ENCODE results near the gene KNSTRN.
A peak's percentile ranks its signal among the peaks of the same experiment; 100 is the strongest.

KNSTRN gene

GRCh38 chr15:40344631-40345120, 37.8 kb upstream of the KNSTRN start:
- H3K4me2 ChIP-seq (ENCODE audit: low read depth, low read length, poor library complexity, severe bottlenecking): no peak overlapping the region
- no peaks in the 10 kb centered on the region for H4K20me1 ChIP-seq (ENCODE audit: low read depth, low read length)
- H3K27ac ChIP-seq (ENCODE audit: low read depth, low read length): no peak overlapping the region
- no peak overlapping the region for H3K4me3 ChIP-seq (ENCODE audit: insufficient read depth, low read length, poor library complexity, severe bottlenecking)
- H3K79me2 ChIP-seq (ENCODE audit: insufficient read depth, low read length): no peaks in the 10 kb centered on the region
- TF ChIP-seq CTCF (IDR thresholded peaks at IDR 0.05; ENCODE audit: insufficient read depth, low read length, poor library complexity, severe bottlenecking): peak; percentile 56
- no peak for TF ChIP-seq EZH2phosphoT487 (conservative IDR thresholded peaks at IDR 0.05; ENCODE audit: low read length)
- no peaks in the 10 kb centered on the region for H3K27me3 ChIP-seq (ENCODE audit: low read length)
- no peaks in the 10 kb centered on the region for H3F3A ChIP-seq (ENCODE audit: insufficient read depth)
- no peaks in the 10 kb centered on the region for H3K9me2 ChIP-seq (replicated peaks; ENCODE audit: insufficient read depth, low read length)
- no peaks in the 10 kb centered on the region for H3K36me3 ChIP-seq (ENCODE audit: low read length)
- no peak overlapping the region for H2AFZ ChIP-seq (ENCODE audit: low read depth, low read length, severe bottlenecking)
- no peak overlapping the region for H3K9ac ChIP-seq (ENCODE audit: low read length)
- no peaks in the 10 kb centered on the region for H3K9me3 ChIP-seq (ENCODE audit: insufficient read depth, low read length)

- H3K9ac ChIP-seq (ENCODE audit: low read length): no peak overlapping the region
- H3K4me3 ChIP-seq (ENCODE audit: insufficient read depth, low read length, poor library complexity, severe bottlenecking): no peak overlapping the region
Observed at GRCh38 chr15:40345225-40345866, 37.2 kb upstream of the KNSTRN start.

GRCh38 chr15:40345867-40346578, 36.5 kb upstream of the KNSTRN start:
- no peak overlapping the region for H3K9ac ChIP-seq (ENCODE audit: low read length)
- no peak overlapping the region for H2AFZ ChIP-seq (ENCODE audit: low read depth, low read length, severe bottlenecking)
- no peaks in the 10 kb centered on the region for H4K20me1 ChIP-seq (ENCODE audit: low read depth, low read length)
- no peaks in the 10 kb centered on the region for H3K9me3 ChIP-seq (ENCODE audit: insufficient read depth, low read length)
- H3K9me2 ChIP-seq (replicated peaks; ENCODE audit: insufficient read depth, low read length): no peaks in the 10 kb centered on the region
- H3K36me3 ChIP-seq (ENCODE audit: low read length): no peaks in the 10 kb centered on the region
- H3K4me2 ChIP-seq (ENCODE audit: low read depth, low read length, poor library complexity, severe bottlenecking): no peak overlapping the region
- no peaks in the 10 kb centered on the region for H3K27me3 ChIP-seq (ENCODE audit: low read length)
- TF ChIP-seq CTCF (IDR thresholded peaks at IDR 0.05; ENCODE audit: insufficient read depth, low read length, poor library complexity, severe bottlenecking) (no peak), EZH2phosphoT487 (conservative IDR thresholded peaks at IDR 0.05; ENCODE audit: low read length) (no peak)
- H3K27ac ChIP-seq (ENCODE audit: low read depth, low read length): no peak overlapping the region
- H3F3A ChIP-seq (ENCODE audit: insufficient read depth): no peaks in the 10 kb centered on the region
- no peaks in the 10 kb centered on the region for H3K79me2 ChIP-seq (ENCODE audit: insufficient read depth, low read length)
- H3K4me3 ChIP-seq (ENCODE audit: insufficient read depth, low read length, poor library complexity, severe bottlenecking): no peak overlapping the region

More at GRCh38 chr15:40345225-40345866, 37.2 kb upstream of the KNSTRN start:
- H4K20me1 ChIP-seq (ENCODE audit: low read depth, low read length): no peaks in the 10 kb centered on the region
- no peaks in the 10 kb centered on the region for H3K9me3 ChIP-seq (ENCODE audit: insufficient read depth, low read length)
- H3K27ac ChIP-seq (ENCODE audit: low read depth, low read length): no peak overlapping the region
- no peaks in the 10 kb centered on the region for H3K79me2 ChIP-seq (ENCODE audit: insufficient read depth, low read length)
- no peak overlapping the region for H2AFZ ChIP-seq (ENCODE audit: low read depth, low read length, severe bottlenecking)
- H3K36me3 ChIP-seq (ENCODE audit: low read length): no peaks in the 10 kb centered on the region
- no peaks in the 10 kb centered on the region for H3F3A ChIP-seq (ENCODE audit: insufficient read depth)
- H3K27me3 ChIP-seq (ENCODE audit: low read length): no peaks in the 10 kb centered on the region
- no peak for TF ChIP-seq EZH2phosphoT487 (conservative IDR thresholded peaks at IDR 0.05; ENCODE audit: low read length)
- TF ChIP-seq CTCF (IDR thresholded peaks at IDR 0.05; ENCODE audit: insufficient read depth, low read length, poor library complexity, severe bottlenecking): no peak
- no peaks in the 10 kb centered on the region for H3K9me2 ChIP-seq (replicated peaks; ENCODE audit: insufficient read depth, low read length)
- no peak overlapping the region for H3K4me2 ChIP-seq (ENCODE audit: low read depth, low read length, poor library complexity, severe bottlenecking)
